ENCODE measurements around the gene DPP10.

GRCh38 chr2:114728372-114728771, 285.9 kb downstream of the DPP10 start:
- TF ChIP-seq ARNT (IDR thresholded peaks at IDR 0.05) (no peak), LEF1 (IDR thresholded peaks at IDR 0.05; ENCODE audit: borderline replicate concordance) (no peak), SP1 (IDR thresholded peaks at IDR 0.05) (no peak), FOXK2 (IDR thresholded peaks at IDR 0.05) (no peak), BHLHE40 (IDR thresholded peaks at IDR 0.05; ENCODE audit: borderline replicate concordance) (no peak), FOXM1 (IDR thresholded peaks at IDR 0.05; ENCODE audit: borderline replicate concordance) (no peak), SUZ12 (IDR thresholded peaks at IDR 0.05) (no peak), L3MBTL2 (conservative IDR thresholded peaks at IDR 0.05) (no peak), TARDBP (IDR thresholded peaks at IDR 0.05) (no peak), PKNOX1 (IDR thresholded peaks at IDR 0.05) (no peak), CTBP1 (IDR thresholded peaks at IDR 0.05; ENCODE audit: borderline replicate concordance) (no peak)
